Dendritic cell treated with granulocyte-macrophage colony-stimulating factor and Interleukin-4, amounts not matched to agents 40 ng/mL and 50 ng/mL, for 4 days (primary cell): ENCODE data around the gene TUBA4B.

Experiments
- H3K27ac Mint-ChIP-seq: one replicate; pipeline ENCODE4 v1.8.0; 2022; ENCODE audit warnings: mild to moderate bottlenecking, mixed read lengths
- H3K27me3 Mint-ChIP-seq: one replicate; pipeline ENCODE4 v1.8.0; 2022; ENCODE audit warnings: mild to moderate bottlenecking, mixed read lengths
- H3K36me3 Mint-ChIP-seq: one replicate; pipeline ENCODE4 v1.8.0; 2022; ENCODE audit warnings: low read depth, mixed read lengths
- H3K4me1 Mint-ChIP-seq: one replicate; pipeline ENCODE4 v1.8.0; 2022; ENCODE audit warnings: low read depth, mixed read lengths
- H3K4me3 Mint-ChIP-seq: one replicate; pipeline ENCODE4 v1.8.0; 2022; ENCODE audit warnings: mild to moderate bottlenecking, moderate library complexity, mixed read lengths
- H3K9me3 Mint-ChIP-seq: one replicate; pipeline ENCODE4 v1.8.0; 2022; ENCODE audit warnings: mixed read lengths
- intact Hi-C: fragments of 100-400 bp; cut with micrococcal nuclease; formaldehyde crosslinking; loops from one replicate; pipeline ENCODE4 v1.15.0; 2022

Gene TUBA4B

DNA sequence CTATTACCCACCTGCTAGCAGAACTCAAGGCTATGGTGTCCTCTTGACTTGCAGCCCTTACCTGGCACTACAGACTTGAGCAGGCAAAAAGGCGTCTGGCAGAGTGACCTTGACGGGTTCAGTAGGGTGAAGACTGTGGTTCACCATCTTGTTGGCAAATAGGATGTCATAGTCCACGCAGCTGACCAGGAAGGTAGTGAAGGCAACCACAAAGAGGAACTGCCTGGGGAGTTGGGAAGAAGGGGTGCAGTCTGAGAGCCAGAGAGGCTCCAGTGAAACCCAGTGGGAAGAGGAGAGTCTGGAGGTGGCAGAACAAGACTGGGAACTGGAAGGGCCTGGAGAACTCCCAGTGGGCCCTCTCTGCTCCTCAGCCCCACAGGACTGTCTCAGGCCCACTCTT is 27.7 kb upstream of the TUBA4B start:
- intact Hi-C loops, result no loop called here
- H3K4me3 Mint-ChIP-seq, result peak overlapping the region; percentile 37
- peak overlapping the region; percentile 73 for H3K27ac Mint-ChIP-seq
- H3K36me3 Mint-ChIP-seq, result peaks cover 96% of the 10 kb centered on the region
- no peaks in the 10 kb centered on the region for H3K9me3 Mint-ChIP-seq
- peaks cover 62% of the 10 kb centered on the region for H3K4me1 Mint-ChIP-seq
- peaks cover 39% of the 10 kb centered on the region for H3K27me3 Mint-ChIP-seq

DNA sequence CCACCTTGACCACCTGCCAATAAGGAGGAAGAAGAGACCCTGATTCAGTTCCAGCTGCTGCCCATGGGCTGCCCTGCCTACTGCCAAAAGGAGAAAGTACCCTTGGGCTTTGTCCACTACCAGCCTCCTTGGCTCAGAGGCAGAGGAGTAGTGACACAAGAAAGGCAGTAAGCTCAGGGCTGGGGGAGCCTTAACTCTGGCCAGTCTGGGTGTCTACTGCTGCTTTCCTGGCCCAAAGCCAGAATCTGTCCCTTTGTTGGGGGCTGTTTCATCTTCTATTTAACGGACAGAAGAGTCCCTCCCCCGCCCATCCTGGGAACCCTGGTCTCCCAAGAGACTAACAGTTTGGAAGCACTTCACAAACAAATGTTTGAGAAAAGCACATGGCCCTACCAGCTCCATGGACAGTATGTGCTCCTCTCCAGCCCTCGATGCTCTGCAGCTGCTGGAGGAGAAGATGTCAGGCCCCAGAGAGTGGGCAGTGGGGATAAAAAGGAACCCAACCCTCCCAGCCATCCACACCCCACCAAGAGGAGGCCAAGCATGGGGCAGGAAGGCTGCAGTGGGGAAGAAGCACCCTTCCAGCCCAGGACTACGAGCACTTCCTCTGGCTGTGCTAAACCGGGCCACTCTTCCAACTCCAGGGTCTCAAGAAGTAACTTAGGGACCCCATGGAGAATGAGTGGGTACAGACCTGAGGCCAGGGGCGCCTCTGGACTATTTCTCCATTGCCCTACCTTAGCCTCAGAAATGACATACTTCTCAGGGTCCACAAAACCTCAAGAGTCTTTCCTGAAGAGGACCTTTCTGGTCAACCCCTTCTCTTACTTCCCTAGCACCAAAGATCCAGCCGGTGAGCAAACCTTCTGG is 24.8 kb upstream of the TUBA4B start:
- Mint-ChIP-seq H3K27me3 (peaks cover 22% of the 10 kb centered on the region), H3K36me3 (peaks cover 85% of the 10 kb centered on the region), H3K27ac (peak overlapping the region; percentile 93), H3K4me3 (peak overlapping the region; percentile 92), H3K4me1 (peaks cover 56% of the 10 kb centered on the region), H3K9me3 (no peaks in the 10 kb centered on the region)
- intact Hi-C loops, result loop anchor here (2.0 kb wide), 1 partner anchor 17 kb away; the partner anchor contains the start of genes GLB1L and STK16

DNA sequence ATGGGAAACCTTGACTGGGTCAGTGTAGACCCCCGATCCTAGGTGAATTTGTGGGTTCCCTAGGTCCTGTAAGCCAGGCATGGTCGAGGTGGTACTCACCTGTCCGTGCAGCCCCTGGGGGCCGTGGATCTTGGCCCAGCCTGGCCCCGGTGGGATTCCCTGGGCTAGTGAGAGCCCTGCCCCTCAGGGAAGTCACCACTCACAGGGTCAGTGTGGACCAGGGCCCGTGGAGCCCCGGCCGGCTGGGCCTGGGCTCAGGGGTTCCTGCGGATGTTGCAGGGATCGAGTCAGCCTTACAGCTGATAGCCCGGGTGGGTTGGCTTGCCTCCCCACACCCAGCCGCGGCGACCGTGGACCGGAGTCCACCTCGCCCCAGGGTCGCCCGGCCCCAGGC is 24.1 kb upstream of the TUBA4B start:
- H3K9me3 Mint-ChIP-seq, result no peaks in the 10 kb centered on the region
- H3K4me3 Mint-ChIP-seq, result peak overlapping the region; percentile 92
- H3K27me3 Mint-ChIP-seq, result peaks cover 16% of the 10 kb centered on the region
- intact Hi-C loops, result loop anchor here (2.0 kb wide), 1 partner anchor 16 kb away; the partner anchor contains the start of genes GLB1L and STK16
- peaks cover 85% of the 10 kb centered on the region for H3K36me3 Mint-ChIP-seq
- peak overlapping the region; percentile 93 for H3K27ac Mint-ChIP-seq
- peaks cover 56% of the 10 kb centered on the region for H3K4me1 Mint-ChIP-seq

GRCh38 chr2:219229305-219230058 is 23.6 kb upstream of the TUBA4B start, which contains the start of the genes ANKZF1 and ATG9A:
Gene ANKZF1, plus strand, starts transcription at chr2:219229806. Its CDS starts 452 bp downstream, at chr2:219230258.
Gene ATG9A, minus strand, starts transcription at chr2:219229636. Its CDS starts 1,612 bp downstream, at chr2:219228024.
- H3K27me3 Mint-ChIP-seq, result peaks cover 10% of the 10 kb centered on the region
- intact Hi-C loops, result loop anchor here (2.0 kb wide), 1 partner anchor 15 kb away; the partner anchor contains the start of genes GLB1L and STK16
- H3K27ac Mint-ChIP-seq, result peak within 1 kb of the TSS; percentile 93
- peak within 1 kb of the TSS; percentile 92 for H3K4me3 Mint-ChIP-seq
- H3K9me3 Mint-ChIP-seq, result no peaks in the 10 kb centered on the region
- peaks cover 85% of the 10 kb centered on the region for H3K36me3 Mint-ChIP-seq
- peaks cover 54% of the 10 kb centered on the region for H3K4me1 Mint-ChIP-seq

DNA sequence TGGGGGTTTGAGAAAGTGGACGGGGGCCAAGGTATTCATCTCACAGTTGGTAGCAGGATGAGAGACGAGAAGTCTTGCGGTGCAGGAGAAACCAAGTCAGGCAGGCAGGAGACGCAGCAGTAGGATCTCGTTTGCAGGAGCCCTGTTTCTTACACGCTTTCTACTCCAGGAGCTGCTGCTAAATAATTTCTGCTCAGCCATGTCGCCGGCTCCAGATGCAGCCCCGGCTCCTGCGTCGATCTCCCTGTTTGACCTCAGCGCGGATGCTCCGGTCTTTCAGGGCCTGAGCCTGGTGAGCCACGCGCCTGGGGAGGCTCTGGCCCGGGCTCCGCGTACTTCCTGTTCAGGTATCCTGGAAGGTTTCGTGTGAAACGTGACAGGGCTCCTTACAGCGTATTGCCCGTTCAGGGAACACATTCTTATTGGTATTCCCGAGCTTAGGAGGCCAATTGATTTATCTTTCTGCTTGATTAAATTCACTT is 22.9 kb upstream of the TUBA4B start:
- Mint-ChIP-seq H3K36me3 (peaks cover 85% of the 10 kb centered on the region), H3K27me3 (peaks cover 6% of the 10 kb centered on the region), H3K27ac (peak overlapping the region; percentile 93), H3K9me3 (no peaks in the 10 kb centered on the region), H3K4me1 (peaks cover 48% of the 10 kb centered on the region), H3K4me3 (peak overlapping the region; percentile 92)
- intact Hi-C loops, result no loop called here

GRCh38 chr2:219234331-219234730 is 18.7 kb upstream of the TUBA4B start:
- Mint-ChIP-seq H3K36me3 (peaks cover 89% of the 10 kb centered on the region), H3K27ac (no peak overlapping the region), H3K27me3 (no peaks in the 10 kb centered on the region), H3K4me1 (peaks cover 16% of the 10 kb centered on the region), H3K4me3 (no peak overlapping the region), H3K9me3 (no peaks in the 10 kb centered on the region)
- intact Hi-C loops, result no loop called here

DNA sequence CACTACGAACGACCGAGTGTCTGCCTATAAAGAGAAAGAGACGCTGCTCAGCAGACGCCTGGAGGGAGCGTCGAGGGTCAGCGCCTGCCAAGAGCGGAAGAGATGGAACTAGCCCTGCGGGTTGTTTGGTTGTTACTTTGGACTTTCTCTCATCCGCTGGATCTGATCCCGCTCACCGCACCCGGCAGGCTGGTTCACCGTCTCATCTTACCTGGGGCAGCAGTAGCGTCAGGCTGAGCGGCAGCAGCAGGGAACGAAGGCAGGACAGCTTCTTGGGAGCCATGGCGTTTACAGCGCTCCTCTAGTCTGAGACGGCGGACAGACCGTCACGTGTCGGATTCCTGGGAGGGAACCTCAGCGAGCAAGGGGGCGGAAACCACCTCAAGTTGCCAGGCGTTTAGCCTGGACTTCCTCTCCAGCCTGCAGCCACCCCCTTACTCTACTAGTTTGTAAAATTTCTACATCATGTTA is 9.7 kb upstream of the TUBA4B start:
- Mint-ChIP-seq H3K4me3 (peak overlapping the region; percentile 83), H3K27ac (peak overlapping the region; percentile 69), H3K36me3 (peaks cover 60% of the 10 kb centered on the region), H3K4me1 (peaks cover 45% of the 10 kb centered on the region), H3K27me3 (no peaks in the 10 kb centered on the region), H3K9me3 (no peaks in the 10 kb centered on the region)
- intact Hi-C loops, result no loop called here

DNA sequence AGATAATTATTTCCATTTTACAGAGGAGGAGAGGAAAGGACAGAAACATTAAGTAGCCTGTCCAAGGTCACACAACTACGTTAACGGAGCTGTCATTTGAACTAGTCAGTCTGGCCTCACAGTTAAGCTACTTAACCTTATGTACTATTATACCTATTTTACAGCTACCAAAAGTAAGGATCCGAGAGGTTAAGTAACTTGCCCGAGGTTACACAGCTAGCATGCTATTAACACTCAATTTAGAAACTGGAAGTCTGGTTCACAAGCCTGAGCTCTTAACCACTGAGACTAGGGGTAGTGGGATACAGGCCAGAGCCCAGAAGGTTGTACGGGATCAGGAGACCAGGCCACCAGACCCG is 8.3 kb upstream of the TUBA4B start:
- H3K4me3 Mint-ChIP-seq, result peak overlapping the region; percentile 85
- no peaks in the 10 kb centered on the region for H3K27me3 Mint-ChIP-seq
- H3K36me3 Mint-ChIP-seq, result peaks cover 60% of the 10 kb centered on the region
- no peaks in the 10 kb centered on the region for H3K9me3 Mint-ChIP-seq
- H3K4me1 Mint-ChIP-seq, result peaks cover 59% of the 10 kb centered on the region
- intact Hi-C loops, result loop anchor here (1.0 to 2.0 kb wide), 2 partner anchors 16 to 38 kb away; partner anchors contain the start of genes ANKZF1, ATG9A and ZFAND2B
- H3K27ac Mint-ChIP-seq, result peak overlapping the region; percentile 90

GRCh38 chr2:219245148-219245898 is 7.7 kb upstream of the TUBA4B start, which contains the start of the genes GLB1L and STK16:
Gene GLB1L, minus strand, starts transcription at chr2:219245444. Its CDS starts 1,871 bp downstream, at chr2:219243573.
Gene STK16, plus strand, starts transcription at chr2:219245479. Its CDS starts 521 bp downstream, at chr2:219246000.
- H3K27ac Mint-ChIP-seq, result peak within 1 kb of the TSS; percentile 90
- H3K4me3 Mint-ChIP-seq, result peak within 1 kb of the TSS; percentile 85
- peaks cover 60% of the 10 kb centered on the region for H3K36me3 Mint-ChIP-seq
- H3K4me1 Mint-ChIP-seq, result peaks cover 65% of the 10 kb centered on the region
- H3K9me3 Mint-ChIP-seq, result no peaks in the 10 kb centered on the region
- intact Hi-C loops, result loop anchor here (1.0 to 2.0 kb wide), 2 partner anchors 17 to 39 kb away; partner anchors contain the start of genes ANKZF1, ATG9A and ZFAND2B
- no peaks in the 10 kb centered on the region for H3K27me3 Mint-ChIP-seq

DNA sequence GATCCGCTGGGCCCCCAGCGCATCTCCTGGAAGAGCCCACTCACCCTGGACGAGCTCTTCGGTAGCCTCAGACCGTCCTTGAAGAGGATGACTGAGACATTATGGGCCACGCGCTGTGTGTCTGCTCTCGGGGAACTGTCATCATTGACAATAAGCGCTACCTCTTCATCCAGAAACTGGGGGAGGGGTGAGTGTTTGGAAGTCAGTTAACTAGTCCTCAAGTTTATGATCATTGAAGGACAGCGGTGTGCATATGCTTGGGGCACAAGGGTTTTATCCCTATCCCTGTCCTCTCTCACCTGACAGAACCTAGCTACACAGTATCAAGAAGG is 7.2 kb upstream of the TUBA4B start:
- Mint-ChIP-seq H3K4me3 (peak overlapping the region; percentile 85), H3K27me3 (no peaks in the 10 kb centered on the region), H3K36me3 (peaks cover 60% of the 10 kb centered on the region), H3K4me1 (peaks cover 70% of the 10 kb centered on the region), H3K9me3 (no peaks in the 10 kb centered on the region), H3K27ac (peak overlapping the region; percentile 90)
- intact Hi-C loops, result loop anchor here (1.0 to 2.0 kb wide), 2 partner anchors 17 to 40 kb away; partner anchors contain the start of genes ANKZF1, ATG9A and ZFAND2B

- no peaks in the 10 kb centered on the region for H3K9me3 Mint-ChIP-seq
- H3K27me3 Mint-ChIP-seq, result no peaks in the 10 kb centered on the region
- intact Hi-C loops, result no loop called here
These were observed 6.5 kb upstream of the TUBA4B start for GRCh38 chr2:219246559-219246958.

DNA sequence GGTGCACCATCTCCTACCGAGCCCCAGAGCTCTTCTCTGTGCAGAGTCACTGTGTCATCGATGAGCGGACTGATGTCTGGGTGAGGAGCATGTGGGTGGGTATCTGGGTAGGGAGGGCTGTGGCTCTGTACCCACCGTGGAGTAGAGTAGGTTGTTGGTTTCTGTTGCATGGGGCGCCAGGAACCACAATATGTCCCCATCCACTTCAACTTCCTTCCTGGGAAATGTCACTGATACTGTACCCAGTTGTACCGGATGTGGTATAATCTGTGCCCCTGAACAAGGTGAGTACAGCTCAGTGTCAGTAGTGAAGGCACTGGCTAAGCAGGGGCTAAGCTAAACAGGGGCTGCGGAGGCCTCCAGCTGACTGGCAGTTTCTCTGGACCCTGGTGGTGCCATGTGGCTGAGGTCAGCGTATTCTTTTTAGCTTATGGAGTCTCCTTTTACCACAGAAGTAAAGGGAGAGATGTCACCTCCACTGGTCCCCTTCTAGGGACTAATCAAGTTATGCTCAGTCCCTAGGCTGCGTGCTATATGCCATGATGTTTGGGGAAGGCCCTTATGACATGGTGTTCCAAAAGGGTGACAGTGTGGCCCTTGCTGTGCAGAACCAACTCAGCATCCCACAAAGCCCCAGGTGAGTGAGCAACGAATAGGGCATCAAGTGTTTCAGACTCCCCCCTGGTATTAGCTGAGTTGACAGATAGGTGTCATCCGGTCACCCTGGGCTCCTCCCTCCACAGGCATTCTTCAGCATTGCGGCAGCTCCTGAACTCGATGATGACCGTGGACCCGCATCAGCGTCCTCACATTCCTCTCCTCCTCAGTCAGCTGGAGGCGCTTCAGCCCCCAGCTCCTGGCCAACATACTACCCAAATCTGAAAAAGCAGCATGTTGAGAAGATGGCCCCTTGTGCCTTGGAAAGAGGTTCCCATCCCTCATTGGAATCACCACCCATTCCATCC is 5.1 kb upstream of the TUBA4B start:
- intact Hi-C loops, result no loop called here
- peak overlapping the region; percentile 47 for H3K27ac Mint-ChIP-seq

More at GRCh38 chr2:219246559-219246958, 6.5 kb upstream of the TUBA4B start:
- no peak overlapping the region for H3K27ac Mint-ChIP-seq
- H3K4me1 Mint-ChIP-seq, result peaks cover 77% of the 10 kb centered on the region
- H3K36me3 Mint-ChIP-seq, result peaks cover 60% of the 10 kb centered on the region
- H3K4me3 Mint-ChIP-seq, result no peak overlapping the region

More for the DNA sequence above, 5.1 kb upstream of the TUBA4B start:
- Mint-ChIP-seq H3K4me1 (peaks cover 83% of the 10 kb centered on the region), H3K9me3 (no peaks in the 10 kb centered on the region), H3K4me3 (no peak overlapping the region), H3K36me3 (peaks cover 53% of the 10 kb centered on the region), H3K27me3 (no peaks in the 10 kb centered on the region)
